Gastroesophageal sphincter (tissue), 3 donors: ENCODE results near the gene USP25.

Source experiments
- POLR2AphosphoS5 ChIP-seq: sonication (generic); formaldehyde crosslinking; IDR thresholded peaks from one replicate; pipeline ENCODE4 v1.6.1; 2017; ENCODE audit warnings: antibody characterized with exemption
- TF ChIP-seq, protein P1 (sequence below), 4 experiments: fragments of 200-600 bp in 2 of 4; fragments of 450-650 bp in 2 of 4; sonication (generic) in 1 of 4; IDR thresholded peaks; one replicate each; pipeline ENCODE4 v1.5.1; 2017 to 2019; ENCODE audit warnings: antibody characterized with exemption in 4 of 4, mild to moderate bottlenecking in 2 of 4, moderate library complexity in 2 of 4

DNA sequence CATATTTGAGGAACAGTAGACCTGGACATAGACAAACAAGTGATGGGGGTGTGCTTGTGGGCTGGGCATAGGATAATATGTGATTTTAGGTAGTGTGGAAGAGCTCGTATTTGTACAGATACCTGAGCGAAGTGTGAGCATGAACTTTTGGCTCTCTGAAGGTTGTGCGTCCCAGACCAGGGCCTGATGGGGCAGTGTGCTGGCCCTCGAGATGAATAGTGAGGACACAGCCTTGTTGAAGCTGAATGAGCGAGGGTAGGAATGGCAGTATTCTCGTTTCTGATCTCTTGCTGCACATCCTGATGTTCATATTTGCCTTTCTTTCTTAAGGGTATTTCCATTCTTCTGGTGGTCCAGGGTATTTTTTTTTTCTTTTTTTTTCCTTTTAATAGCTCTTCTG is 41.5 kb downstream of the USP25 start:
- no peak for TF ChIP-seq POLR2AphosphoS5
- TF ChIP-seq, protein P1, sequence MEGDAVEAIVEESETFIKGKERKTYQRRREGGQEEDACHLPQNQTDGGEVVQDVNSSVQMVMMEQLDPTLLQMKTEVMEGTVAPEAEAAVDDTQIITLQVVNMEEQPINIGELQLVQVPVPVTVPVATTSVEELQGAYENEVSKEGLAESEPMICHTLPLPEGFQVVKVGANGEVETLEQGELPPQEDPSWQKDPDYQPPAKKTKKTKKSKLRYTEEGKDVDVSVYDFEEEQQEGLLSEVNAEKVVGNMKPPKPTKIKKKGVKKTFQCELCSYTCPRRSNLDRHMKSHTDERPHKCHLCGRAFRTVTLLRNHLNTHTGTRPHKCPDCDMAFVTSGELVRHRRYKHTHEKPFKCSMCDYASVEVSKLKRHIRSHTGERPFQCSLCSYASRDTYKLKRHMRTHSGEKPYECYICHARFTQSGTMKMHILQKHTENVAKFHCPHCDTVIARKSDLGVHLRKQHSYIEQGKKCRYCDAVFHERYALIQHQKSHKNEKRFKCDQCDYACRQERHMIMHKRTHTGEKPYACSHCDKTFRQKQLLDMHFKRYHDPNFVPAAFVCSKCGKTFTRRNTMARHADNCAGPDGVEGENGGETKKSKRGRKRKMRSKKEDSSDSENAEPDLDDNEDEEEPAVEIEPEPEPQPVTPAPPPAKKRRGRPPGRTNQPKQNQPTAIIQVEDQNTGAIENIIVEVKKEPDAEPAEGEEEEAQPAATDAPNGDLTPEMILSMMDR (IDR thresholded peaks at IDR 0.05) = no peak
